ENCODE results near the gene ST8SIA2.

- TF ChIP-seq CTCF (IDR thresholded peaks at IDR 0.05) (no peak), EZH2 (IDR thresholded peaks at IDR 0.05) (no peak), EZH2phosphoT487 (IDR thresholded peaks at IDR 0.05) (no peak)
These were observed 44.8 kb downstream of the ST8SIA2 start for GRCh38 chr15:92438471-92438870.

All from neural progenitor cell (in vitro differentiated cells).